Kidney tubule cell (primary cell): ENCODE results near the gene LRRC10B.

Source experiments
- DNase-seq: peaks from one replicate; pipeline ENCODE4 v3.0.0-alpha.2; 2018; ENCODE audit warnings: low spot score

Gene LRRC10B

DNA sequence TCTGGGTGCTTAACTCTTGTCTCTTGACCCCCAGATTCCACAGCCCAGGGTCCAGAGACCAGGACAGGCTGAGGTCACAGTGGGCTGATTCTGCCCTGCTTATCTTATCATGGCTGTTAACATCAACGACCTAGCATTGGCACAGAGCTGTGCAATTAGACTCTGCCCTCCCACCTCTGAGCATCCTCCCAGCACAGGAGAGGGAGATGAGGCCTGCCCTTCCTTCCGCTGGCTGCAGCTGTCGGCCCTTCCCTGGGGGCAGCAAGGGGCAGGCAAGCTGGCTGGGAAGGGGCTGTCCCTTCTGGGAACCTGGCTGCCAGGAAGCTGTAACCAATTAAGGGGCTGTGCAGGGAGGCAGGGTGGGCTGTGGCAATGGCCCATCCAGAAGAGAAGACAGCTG is 22.5 kb downstream of the LRRC10B start:
- DNase-seq = no peak

DNA sequence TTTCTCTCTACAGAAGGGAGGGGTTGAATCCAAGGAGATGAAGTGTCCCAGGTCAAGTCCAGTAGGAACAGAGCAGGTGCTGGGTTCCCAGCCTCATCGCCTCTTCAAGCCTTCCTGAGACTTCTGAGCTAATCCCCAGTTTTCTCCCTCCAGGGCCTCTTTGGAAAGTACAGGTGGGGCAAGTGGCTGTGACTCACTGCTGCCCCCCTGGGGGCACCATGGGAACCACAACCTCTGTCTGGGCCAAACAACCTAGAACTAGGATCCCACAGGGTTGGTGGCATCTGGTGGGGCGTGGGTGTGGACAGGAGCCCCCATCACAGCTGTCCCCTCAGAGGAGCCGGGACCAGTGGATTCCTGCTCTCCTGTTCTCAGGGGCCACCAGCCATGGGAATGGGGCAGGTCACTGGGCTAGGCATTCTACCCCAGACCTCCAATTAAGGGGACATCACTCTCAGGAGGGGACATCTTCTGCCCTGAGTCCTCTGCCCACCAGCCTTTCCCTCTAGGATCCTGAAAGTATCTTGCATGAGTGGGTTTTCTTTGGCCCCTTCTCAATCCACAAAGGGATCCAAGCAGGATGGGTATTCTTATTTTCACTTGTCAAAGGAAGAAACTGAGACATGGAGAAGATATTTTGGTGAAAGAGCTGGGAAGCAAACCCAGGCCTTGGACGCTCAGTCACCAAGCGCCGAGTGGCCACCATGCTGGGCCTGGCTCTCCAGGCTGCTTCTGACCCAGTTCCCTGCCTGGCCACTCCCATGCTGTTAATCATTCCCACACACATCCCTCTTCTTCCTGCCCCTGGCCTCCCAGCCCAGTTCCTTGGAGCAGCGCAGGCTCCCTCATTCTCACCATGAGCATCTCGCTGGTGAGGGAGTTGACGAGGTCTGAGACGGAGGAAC is 23.8 kb downstream of the LRRC10B start:
- DNase-seq = peak; percentile 54

DNA sequence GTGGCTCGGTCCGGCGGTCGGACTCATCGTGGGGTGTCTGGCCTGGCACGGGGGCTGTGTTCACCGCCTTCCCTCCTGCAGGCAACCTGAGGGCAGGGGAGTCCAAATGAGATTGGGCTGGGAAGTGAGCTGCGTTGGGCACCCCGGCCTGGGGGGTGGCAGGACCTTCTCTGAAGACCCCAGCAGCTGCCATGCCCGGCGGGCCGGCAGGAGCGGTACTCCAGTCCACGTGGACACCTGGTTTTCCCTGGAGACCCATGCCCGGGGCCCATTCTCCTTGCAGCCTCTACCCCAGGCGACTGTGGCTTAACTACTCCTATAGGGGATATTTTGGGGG is 24.5 kb downstream of the LRRC10B start:
- no peak for DNase-seq

DNA sequence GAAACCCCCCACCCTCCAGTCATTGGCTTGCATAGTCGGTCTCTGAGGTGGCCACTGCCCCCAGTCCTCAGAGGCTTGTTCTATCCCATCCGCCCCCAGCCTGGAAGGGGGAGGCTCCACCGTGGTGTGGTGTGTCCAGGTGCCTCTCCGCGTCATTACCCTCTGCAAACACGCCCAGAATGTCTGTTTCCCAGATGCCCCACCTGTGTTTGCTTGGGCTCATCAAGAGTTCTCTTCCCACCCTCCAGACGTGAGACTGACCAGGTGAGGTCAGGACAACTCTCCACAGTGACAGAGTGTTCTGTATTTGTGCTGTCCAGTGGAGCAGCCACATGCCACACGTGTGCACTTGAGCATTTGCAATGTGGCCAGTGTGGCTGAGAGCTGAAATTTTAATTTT is 24.9 kb downstream of the LRRC10B start:
- peak; percentile 18 for DNase-seq

DNA sequence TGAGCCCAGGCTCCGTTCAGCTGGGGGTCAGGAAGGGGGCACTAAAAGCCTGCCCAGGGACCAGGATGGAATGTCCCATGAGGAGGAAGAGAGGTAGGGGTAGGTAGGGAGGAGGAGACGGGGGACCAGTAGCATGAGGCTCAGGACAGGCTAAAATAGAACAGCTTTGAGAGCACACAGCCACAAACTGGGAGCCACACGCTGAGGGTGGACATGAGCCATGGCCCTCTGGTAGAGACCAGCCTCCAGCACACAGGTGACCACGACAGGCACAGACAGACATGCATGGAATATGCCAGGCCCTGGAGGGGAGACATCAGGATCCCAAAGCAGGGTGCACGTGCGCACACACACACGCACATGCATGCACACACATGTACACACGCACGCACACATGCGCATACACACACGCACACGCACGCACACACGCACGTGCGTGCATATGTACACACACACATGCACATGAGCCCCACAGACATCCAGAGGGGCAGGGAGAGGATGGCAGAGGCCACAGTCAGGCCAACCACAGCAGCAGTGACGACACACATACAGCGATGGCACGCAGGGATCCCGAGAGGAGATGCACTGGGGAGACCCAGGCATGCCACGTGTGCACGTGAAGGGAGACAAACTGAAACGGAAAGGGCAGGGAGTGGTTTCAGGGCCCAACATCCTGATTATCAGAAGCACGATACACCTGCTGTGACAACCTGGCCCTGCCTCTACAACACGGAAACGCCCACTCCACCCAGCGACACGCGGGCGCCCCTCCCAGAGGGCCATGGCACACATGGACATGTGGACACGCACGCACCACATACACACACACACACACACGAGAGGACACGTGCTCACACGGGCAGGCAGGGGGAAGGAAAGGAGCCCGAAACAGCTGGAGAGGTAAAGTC is 25.7 kb downstream of the LRRC10B start:
- DNase-seq = no peak

DNA sequence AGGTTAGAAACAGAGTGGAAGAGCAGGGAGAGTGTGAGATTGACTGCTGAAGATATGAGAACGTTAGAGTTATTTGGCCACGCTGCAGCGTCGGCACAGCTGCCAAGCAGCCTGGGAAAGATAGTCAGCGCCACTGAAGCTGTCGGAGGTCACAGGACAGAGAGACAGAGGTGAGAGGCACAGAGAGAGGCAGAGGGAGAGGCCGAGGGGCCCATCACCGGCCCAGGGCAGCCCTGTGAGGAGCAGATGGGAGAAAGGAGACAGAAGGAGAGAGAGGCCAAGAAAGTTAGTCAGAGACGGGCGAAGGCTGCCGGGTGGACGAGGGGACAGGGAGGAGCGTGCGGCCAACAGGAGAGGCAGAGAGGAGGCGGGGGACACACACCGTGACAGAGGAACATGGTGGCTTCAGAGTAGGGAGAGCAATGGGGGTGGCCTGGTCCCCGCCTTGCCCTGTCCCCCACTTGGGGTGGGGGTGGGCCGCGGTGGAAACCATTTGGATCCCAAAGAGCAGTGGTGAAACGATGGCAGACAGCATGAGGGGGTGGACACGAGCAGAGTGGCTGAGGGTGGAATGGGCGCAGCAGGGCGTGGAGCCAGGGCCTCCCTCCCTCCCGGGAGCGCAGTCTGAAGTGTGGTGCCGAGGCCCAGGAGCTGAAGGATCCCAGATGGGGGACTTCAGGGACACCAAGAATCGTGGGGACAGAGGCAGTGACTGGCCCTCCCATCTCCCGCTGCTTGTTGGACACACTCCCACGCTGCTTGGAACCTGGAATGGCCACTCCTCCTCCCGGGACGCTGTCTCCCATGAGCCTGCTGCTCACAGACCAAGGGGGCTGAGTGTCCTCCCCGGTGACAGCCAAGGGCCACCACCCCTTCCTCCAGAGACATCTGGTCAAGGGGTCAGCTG is 26.6 kb downstream of the LRRC10B start:
- no peak for DNase-seq

DNA sequence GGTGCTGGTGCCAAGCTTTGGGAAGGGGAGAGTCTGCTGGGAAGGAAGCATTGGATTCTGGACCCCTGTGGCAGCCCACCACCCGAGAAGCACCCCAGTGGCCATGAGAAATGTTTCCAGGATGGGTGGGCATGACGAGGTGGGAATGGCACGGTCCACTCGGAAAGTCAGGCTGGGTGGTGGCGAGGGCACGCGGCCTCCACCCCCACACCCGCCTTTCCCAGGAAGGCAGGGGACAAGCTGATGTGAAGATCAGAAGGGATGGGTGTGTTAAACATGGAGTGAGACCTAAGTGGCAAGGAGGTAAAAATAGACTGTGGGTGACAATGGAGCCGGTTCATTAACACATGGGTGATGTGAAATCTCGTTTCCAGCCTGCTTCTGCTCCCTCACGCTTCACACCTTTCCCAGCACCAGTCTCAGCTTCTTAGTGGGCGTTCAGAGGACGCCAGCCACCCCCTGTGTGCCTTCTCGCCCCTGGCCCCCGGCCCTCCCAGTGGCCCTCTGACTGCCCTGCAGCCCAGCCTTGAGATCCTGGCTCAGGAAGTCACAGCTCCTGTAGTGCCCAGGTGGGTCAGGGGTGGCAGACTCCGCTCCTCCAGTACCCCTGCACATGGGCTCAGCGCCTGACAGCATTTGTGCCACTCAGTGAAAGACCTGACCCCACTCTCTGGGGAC is 27.6 kb downstream of the LRRC10B start:
- no peak for DNase-seq

DNA sequence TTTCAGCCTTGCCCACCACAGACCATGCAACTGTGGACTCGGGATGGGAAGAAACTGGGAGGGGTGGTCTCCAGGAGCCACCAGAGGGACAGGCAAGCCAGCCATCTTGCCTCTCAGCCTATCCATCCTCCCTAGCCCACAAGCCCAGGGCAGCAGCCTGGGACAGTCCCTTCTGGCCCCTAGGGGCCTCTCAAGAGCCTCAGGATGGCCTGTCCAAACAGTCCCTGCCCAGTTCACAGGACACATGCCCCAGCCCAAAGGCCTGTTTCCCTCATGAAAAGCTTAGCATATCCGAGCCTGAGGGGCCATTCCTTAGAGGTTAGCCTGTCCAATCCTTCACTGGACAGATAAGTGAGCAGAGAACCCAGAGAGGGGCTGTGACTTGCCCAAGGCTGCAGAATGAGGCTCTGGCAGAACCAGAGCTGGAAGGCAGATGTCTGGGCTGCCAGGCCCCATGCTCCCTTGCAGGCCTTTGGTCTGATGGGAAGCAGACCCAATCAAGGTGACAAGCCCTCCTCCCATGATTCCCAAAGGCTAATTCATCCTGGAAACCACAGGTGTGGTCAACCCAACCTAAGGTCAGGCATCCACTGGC is 28.2 kb downstream of the LRRC10B start:
- no peak for DNase-seq

DNA sequence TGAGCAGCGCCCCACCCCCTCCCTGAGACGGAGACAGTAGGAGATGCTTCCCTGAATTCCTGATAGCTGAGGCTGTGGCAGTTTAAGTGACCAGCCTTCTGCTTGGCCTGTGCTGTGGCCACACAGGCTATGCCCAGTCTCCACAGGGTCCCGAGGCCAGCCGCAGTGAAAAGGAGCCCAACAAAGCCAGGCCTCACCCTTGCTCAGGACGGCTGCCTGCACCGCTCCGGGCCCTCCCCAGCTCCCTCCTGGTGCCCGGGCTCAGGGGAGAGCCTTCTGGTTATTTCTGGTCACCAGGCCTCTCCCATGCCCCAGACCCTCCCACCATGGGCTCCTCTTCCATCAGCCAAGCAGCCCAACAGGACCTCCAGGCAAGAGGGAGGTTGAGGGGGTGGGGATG is 28.8 kb downstream of the LRRC10B start:
- DNase-seq = no peak

DNA sequence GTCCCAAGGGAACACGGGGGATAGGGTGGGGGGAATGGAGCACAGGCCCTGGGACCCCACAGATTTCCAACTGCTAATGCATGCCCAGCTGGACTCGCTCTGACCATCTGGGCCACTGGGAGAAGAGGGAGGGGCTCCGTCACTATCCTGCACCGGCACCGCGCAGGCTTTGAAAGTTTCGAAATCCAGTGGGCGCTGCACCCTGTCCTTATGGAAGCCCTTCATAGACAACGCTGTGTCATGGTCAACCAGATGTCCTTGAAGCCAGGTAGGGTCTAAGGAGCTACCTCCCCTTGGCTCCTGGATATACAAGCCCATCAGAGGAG is 30.1 kb downstream of the LRRC10B start:
- no peak for DNase-seq

DNA sequence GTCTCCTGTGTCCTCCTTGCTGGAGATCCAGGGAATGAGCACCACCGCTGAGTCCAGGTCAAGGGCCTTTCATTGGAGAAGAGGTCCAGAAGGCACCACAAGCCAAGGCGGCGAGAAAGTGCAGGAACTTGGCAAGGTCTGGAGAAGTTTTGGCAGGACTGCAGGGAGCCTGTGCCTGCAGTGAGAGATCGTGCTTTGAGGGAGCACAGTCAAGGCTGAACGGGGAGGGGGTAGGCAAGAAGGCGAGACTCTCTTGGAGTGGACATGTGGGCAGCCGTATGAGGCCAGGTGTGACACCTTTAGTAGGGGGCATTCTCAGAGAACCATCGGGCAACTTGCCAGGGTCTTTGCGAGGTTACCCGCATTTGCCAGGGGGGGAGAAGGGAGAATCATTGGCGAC is 30.5 kb downstream of the LRRC10B start:
- DNase-seq = no peak

DNA sequence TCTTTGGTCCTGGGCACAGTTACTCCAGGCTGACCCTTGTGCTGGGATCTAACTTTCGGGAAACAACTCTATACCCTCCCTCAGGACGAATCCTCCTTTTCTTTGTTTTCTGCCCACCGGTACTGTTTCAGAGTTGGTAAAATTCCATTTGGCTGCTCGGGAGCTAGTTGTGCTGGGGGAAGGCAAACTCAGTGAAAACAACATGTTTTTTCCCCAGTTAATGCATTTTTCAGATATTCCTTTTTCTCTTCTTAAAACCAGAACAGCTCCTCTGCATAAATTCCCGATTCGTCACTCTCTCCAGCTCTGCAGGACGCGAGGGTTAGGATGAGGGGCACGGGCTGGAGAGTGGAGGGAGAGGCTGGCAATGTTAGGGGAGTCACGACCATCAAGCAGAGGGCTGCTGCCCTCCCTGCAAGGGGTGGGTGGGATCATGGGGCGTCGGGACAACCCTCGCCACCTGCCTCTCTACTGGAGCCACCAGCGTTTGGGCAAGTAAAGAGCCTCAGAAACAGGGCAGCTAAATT is 31.3 kb downstream of the LRRC10B start:
- DNase-seq = no peak

DNA sequence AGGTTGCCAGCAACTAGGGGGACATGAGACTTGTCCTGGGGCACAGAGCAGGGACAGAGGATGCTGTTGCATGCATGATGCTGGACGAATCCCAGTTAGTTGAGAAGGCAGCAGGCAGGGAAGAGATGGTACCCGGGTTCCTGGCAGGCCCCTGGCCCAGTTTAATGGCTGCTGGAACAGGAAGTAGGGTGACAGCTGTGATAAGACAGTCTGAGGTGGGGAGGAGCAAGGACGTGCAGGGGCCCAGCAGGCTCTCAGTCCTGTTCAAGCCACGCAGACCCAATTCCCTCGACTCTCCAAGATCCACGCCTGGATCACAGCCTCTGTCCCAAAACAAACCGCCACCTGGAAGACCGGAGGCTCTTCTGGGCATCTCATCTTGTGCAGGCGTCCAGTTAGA is 32.0 kb downstream of the LRRC10B start:
- DNase-seq = no peak

DNA sequence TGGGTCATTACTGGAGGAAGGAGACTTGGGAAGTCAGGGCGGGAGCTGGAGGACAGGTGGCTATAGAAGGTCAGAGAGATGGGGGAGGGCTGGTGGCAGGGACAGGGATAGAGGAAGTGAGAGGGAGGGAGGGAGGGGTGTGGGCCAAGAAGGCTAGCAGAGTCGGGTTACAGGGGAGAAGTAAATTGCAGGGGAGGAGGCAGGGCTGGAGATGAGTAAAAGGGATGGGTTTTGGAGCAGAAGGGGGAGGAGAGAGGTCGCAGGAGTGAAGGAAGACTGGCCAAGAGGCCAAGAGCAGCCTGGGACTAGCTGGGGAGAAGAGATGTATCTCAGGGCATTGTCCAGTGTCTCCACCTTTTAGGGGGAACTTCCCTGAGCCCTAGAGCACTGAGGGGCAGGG is 33.0 kb downstream of the LRRC10B start:
- peak; percentile 17 for DNase-seq

DNA sequence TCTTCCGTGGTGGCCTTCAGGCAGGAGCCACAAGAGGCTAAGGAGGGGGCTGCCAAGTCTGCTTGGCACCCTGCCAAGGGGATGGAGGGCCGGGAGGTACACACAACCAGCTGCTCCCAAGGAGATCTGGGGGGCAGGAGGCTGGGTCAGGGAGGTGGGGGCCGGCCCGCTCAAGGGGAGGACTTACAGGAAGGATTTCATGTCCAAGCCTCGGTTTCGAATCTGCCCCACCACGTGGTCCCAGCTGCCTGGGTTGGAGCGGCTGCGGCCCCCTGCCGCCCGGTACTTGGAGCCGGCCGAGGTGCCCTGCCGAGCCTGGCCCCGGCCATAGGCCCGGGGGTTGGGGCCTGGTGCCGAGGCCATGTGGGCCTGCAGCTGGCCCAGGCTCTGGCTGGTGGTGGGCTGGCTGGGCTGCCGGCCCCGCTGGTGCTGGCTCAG is 33.5 kb downstream of the LRRC10B start:
- no peak for DNase-seq

DNA sequence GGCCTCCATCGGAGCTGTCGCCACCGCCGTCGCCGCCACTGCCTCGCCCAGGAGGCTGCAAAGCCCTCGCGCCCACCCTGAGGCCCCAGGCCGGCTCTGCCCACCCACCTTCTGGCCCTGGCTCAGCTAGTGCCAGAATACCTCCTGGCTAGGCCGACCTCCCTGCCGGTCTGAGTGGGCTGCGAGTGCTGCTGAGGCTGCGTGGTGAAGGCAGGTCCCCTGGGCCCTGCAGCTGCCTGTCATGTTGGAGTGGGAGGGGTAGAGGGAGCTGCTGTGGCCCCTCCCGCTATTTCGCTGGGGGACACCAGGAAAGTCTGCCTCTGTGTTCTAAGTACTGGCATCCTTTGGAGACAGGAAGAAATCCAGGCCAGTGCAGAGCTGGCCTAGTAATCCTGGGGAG is 34.2 kb downstream of the LRRC10B start:
- no peak for DNase-seq

DNA sequence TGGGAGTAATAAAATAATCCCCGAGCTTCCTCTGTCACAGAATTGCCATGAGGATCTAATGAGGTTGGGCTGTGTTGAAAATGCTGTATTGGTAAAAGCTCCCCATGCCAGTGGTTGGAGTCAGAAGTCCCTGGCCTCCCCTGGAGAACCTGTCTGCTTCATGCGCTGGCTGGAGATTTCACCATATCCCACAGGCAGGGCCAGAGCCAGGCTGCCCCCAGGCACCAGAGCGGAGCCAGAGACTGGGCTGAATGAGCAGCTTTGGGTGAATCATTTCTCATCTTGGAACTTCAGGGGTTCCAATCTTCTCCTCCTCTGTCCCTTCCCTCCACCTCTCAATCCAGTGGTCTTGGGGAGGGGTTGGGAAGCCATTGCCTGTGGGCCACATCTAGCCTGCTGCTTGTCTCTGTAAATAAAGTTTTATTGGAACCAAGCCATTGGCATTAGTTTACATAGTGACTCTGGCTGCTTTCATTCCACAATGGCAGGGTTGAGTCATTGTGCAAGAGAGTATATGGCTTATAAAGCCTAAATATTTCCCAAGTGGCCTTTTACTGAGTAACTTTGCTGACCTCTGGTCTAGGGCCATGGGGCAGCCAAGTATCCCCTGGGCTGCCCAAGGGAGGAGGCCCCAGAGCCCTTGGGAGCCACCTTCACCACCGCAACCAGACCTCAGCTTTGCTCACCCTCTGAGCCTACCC is 35.2 kb downstream of the LRRC10B start:
- DNase-seq = peak; percentile 34

DNA sequence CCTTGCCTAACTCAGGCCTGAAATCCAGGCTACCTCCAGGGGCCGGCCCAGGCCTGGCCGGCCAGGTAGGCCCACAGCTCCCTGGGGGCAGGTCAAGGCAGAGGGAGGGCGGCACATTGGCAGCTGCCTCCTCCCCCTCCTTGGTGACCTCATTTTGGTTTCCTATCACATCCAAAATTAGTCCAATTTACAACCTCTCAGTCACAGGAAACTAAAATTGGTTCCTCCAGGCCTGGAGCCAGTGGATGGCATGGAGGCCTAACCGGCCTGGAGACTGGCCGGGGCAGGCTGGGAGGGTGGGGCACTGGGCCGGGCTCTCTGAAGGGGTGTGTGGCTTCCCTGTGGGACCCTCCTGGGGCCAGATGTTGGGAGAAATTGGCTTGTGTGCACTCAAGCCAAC is 35.9 kb downstream of the LRRC10B start:
- no peak for DNase-seq

DNA sequence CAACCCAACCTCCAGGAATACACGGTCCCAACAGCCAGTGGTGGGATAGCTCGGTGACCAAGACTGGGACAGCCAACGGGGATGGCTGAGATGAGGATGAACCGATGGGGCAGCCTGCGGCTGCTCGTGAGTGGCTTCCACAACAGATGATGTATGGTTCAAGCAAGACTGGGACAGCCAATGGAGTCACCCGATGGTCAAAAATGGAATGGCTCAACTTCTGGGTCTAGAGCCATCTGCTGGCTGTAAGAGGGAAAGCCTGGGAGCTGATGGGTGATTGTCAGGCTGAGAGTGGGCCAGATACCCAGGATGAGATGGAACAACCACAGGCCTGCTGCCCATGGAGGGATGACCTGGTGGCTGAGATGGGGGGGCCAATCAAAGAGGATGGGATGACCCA is 36.8 kb downstream of the LRRC10B start:
- DNase-seq = peak; percentile 9

DNA sequence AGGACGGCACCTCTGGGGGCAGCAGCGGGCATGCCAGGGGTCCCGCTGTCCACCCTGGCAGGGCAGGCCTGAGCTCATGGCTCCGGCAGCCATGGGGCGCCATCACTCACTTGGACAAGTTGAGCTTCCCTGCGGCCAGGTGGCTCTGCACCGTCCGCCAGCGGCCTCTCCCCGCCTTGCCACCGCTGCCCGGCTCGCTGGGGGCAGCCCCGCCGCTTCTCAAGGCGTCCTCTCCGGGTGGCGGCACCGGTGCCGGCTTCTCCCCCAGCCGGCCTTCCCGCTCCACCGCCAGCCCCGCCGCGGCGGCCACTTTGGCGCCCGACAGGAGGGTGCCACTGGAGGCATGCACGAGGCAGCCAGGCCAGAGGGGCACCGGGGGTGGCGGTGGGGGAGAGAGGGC is 37.4 kb downstream of the LRRC10B start:
- no peak for DNase-seq
